IPS-20b (cell line): ENCODE measurements around the gene GALNT7.

Experiments
- H3K27ac ChIP-seq: one replicate; pipeline ENCODE4 v1.5.1; 2013; ENCODE audit warnings: low read length
- H3K27me3 ChIP-seq: 2 replicates; pipeline ENCODE4 v1.6.1; 2013; ENCODE audit warnings: mild to moderate bottlenecking, low read length, inconsistent platforms; ENCODE audit not compliant: insufficient read depth
- H3K36me3 ChIP-seq: 2 replicates; pipeline ENCODE4 v1.6.1; 2013; ENCODE audit warnings: low read depth, mild to moderate bottlenecking, inconsistent platforms, low read length, moderate library complexity; ENCODE audit not compliant: insufficient read depth
- H3K4me1 ChIP-seq: 2 replicates; pipeline ENCODE4 v1.6.1; 2013; ENCODE audit warnings: mild to moderate bottlenecking, control low read depth, inconsistent platforms, low read length, moderate library complexity; ENCODE audit not compliant: insufficient read depth
- H3K4me3 ChIP-seq: 2 replicates; pipeline ENCODE4 v1.5.1; 2013; ENCODE audit warnings: mild to moderate bottlenecking, low read length, inconsistent platforms
- H3K9ac ChIP-seq: 2 replicates; pipeline ENCODE4 v1.6.1; 2013; ENCODE audit warnings: low read depth, mild to moderate bottlenecking, inconsistent platforms, low read length, moderate library complexity
- H3K9me3 ChIP-seq: 2 replicates; pipeline ENCODE4 v1.6.1; 2013; ENCODE audit warnings: mild to moderate bottlenecking, low read depth, low read length, inconsistent platforms; ENCODE audit not compliant: insufficient read depth

GALNT7 gene

GRCh38 chr4:173334891-173335752, 166.5 kb downstream of the GALNT7 start:
- Histone ChIP-seq H3K9ac (peak overlapping the region; percentile 91), H3K9me3 (no peaks in the 10 kb centered on the region), H3K36me3 (peaks cover 33% of the 10 kb centered on the region), H3K4me3 (peak overlapping the region; percentile 96), H3K4me1 (peaks cover 16% of the 10 kb centered on the region; the same call in 1 of the 2 replicates), H3K27me3 (0 out of 2 replicates have a peak, but pooled peaks cover 5% of the 10 kb centered on the region), H3K27ac (peak overlapping the region; percentile 36)

GRCh38 chr4:173337463-173337862, 168.9 kb downstream of the GALNT7 start:
- H3K27ac ChIP-seq, result no peak overlapping the region
- no peak overlapping the region for H3K9ac ChIP-seq
- H3K4me3 ChIP-seq, result no peak overlapping the region
- peaks cover 10% of the 10 kb centered on the region for H3K36me3 ChIP-seq
- H3K27me3 ChIP-seq, result 0 out of 2 replicates have a peak, but pooled peaks cover 5% of the 10 kb centered on the region
- no peaks in the 10 kb centered on the region for H3K9me3 ChIP-seq
- peaks cover 11% of the 10 kb centered on the region; the same call in 1 of the 2 replicates for H3K4me1 ChIP-seq

GRCh38 chr4:173343832-173344397, 175.3 kb downstream of the GALNT7 start:
- H3K9me3 ChIP-seq, result no peaks in the 10 kb centered on the region

GRCh38 chr4:173345648-173346047, 177.0 kb downstream of the GALNT7 start:
- Histone ChIP-seq H3K36me3 (no peaks in the 10 kb centered on the region), H3K9ac (no peak overlapping the region), H3K4me3 (no peak overlapping the region), H3K27me3 (no peaks in the 10 kb centered on the region), H3K4me1 (peaks cover 13% of the 10 kb centered on the region), H3K27ac (no peak overlapping the region), H3K9me3 (no peaks in the 10 kb centered on the region)

More at GRCh38 chr4:173343832-173344397, 175.3 kb downstream of the GALNT7 start:
- Histone ChIP-seq H3K9ac (peak overlapping the region; percentile 20; the same call in 1 of the 2 replicates), H3K4me3 (peak overlapping the region; percentile 36), H3K27me3 (no peaks in the 10 kb centered on the region), H3K27ac (no peak overlapping the region), H3K4me1 (peaks cover 13% of the 10 kb centered on the region), H3K36me3 (no peaks in the 10 kb centered on the region)

- no peaks in the 10 kb centered on the region for H3K9me3 ChIP-seq
- no peaks in the 10 kb centered on the region for H3K27me3 ChIP-seq
- no peak overlapping the region for H3K4me3 ChIP-seq
- H3K4me1 ChIP-seq, result peaks cover 13% of the 10 kb centered on the region
- H3K36me3 ChIP-seq, result no peaks in the 10 kb centered on the region
- no peak overlapping the region for H3K27ac ChIP-seq
- no peak overlapping the region for H3K9ac ChIP-seq
Observed at GRCh38 chr4:173346074-173346473, 177.5 kb downstream of the GALNT7 start.

- no peak overlapping the region for H3K4me3 ChIP-seq
- H3K27ac ChIP-seq, result no peak overlapping the region
- no peaks in the 10 kb centered on the region for H3K36me3 ChIP-seq
- no peaks in the 10 kb centered on the region for H3K27me3 ChIP-seq
- peaks cover 13% of the 10 kb centered on the region for H3K4me1 ChIP-seq
- H3K9ac ChIP-seq, result no peak overlapping the region
- no peaks in the 10 kb centered on the region for H3K9me3 ChIP-seq
Observed at GRCh38 chr4:173347467-173347866, 178.9 kb downstream of the GALNT7 start.

GRCh38 chr4:173357939-173358338, 189.3 kb downstream of the GALNT7 start:
- Histone ChIP-seq H3K9me3 (no peaks in the 10 kb centered on the region), H3K4me1 (no peaks in the 10 kb centered on the region), H3K27ac (no peak overlapping the region), H3K27me3 (no peaks in the 10 kb centered on the region), H3K9ac (no peak overlapping the region), H3K36me3 (no peaks in the 10 kb centered on the region), H3K4me3 (no peak overlapping the region)

- Histone ChIP-seq H3K4me3 (no peak overlapping the region), H3K4me1 (no peaks in the 10 kb centered on the region), H3K27me3 (no peaks in the 10 kb centered on the region), H3K9me3 (no peaks in the 10 kb centered on the region), H3K9ac (no peak overlapping the region), H3K36me3 (no peaks in the 10 kb centered on the region), H3K27ac (no peak overlapping the region)
Observed at GRCh38 chr4:173360587-173361221, 192.1 kb downstream of the GALNT7 start.

- H3K36me3 ChIP-seq, result no peaks in the 10 kb centered on the region
- no peaks in the 10 kb centered on the region for H3K9me3 ChIP-seq
- H3K27me3 ChIP-seq, result no peaks in the 10 kb centered on the region
- no peak overlapping the region for H3K4me3 ChIP-seq
- no peaks in the 10 kb centered on the region for H3K4me1 ChIP-seq
- H3K27ac ChIP-seq, result no peak overlapping the region
- H3K9ac ChIP-seq, result no peak overlapping the region
Observed at GRCh38 chr4:173362666-173363065, 194.1 kb downstream of the GALNT7 start.

- Histone ChIP-seq H3K4me3 (no peak overlapping the region), H3K4me1 (no peaks in the 10 kb centered on the region), H3K9me3 (no peaks in the 10 kb centered on the region), H3K36me3 (no peaks in the 10 kb centered on the region), H3K27ac (no peak overlapping the region), H3K9ac (no peak overlapping the region), H3K27me3 (no peaks in the 10 kb centered on the region)
Observed at GRCh38 chr4:173365359-173365996, 196.9 kb downstream of the GALNT7 start.

- no peak overlapping the region for H3K27ac ChIP-seq
- H3K4me3 ChIP-seq, result no peak overlapping the region
- peaks cover 2% of the 10 kb centered on the region; the same call in 1 of the 2 replicates for H3K27me3 ChIP-seq
- no peaks in the 10 kb centered on the region for H3K9me3 ChIP-seq
- H3K4me1 ChIP-seq, result no peaks in the 10 kb centered on the region
- no peak overlapping the region for H3K9ac ChIP-seq
- H3K36me3 ChIP-seq, result no peaks in the 10 kb centered on the region
Observed at GRCh38 chr4:173367285-173367684, 198.7 kb downstream of the GALNT7 start.
